Calu3 (cell line): ENCODE results near the gene RPTOR. TPM values are rescaled to one million over a fixed set of nuclear protein-coding genes. Genes with fewer than 3 reads are reported as not detected.
"Not testable (repeated sequence)": the region's sequence is repeated elsewhere in the genome, so short reads cannot be mapped to it uniquely, and the experiment has no call there.

Experiments used
- BruUV-seq: library from RNA; stranded (reverse); fragments of 400-500 nt; replicated peaks from 2 replicates; lab custom pipeline; 2021; lab: Mats Ljungman, UMichigan
- CTCF ChIA-PET: fragments of 300-600 bp; sonication (Branson Sonifier 250); formaldehyde crosslinking; loops from one replicate; lab custom pipeline; 2022; ENCODE audit warnings: antibody characterized with exemption; lab: Charles Lee
- DNase-seq: peaks from one replicate; pipeline ENCODE4 v3.0.0; 2022
- H3K27ac Mint-ChIP-seq: one replicate; pipeline ENCODE4 v1.8.0; 2022; ENCODE audit warnings: mixed read lengths; ENCODE audit not compliant: unreplicated experiment
- H3K27me3 Mint-ChIP-seq: one replicate; pipeline ENCODE4 v1.8.0; 2022; ENCODE audit warnings: mixed read lengths; ENCODE audit not compliant: unreplicated experiment
- H3K36me3 Mint-ChIP-seq: one replicate; pipeline ENCODE4 v1.8.0; 2022; ENCODE audit warnings: mild to moderate bottlenecking, moderate library complexity, mixed read lengths; ENCODE audit not compliant: insufficient read depth, unreplicated experiment
- H3K4me1 Mint-ChIP-seq: one replicate; pipeline ENCODE4 v1.8.0; 2022; ENCODE audit warnings: mild to moderate bottlenecking, low read depth, mixed read lengths; ENCODE audit not compliant: unreplicated experiment
- H3K4me3 Mint-ChIP-seq: one replicate; pipeline ENCODE4 v1.8.0; 2022; ENCODE audit warnings: mild to moderate bottlenecking, low read depth, moderate library complexity, mixed read lengths; ENCODE audit not compliant: unreplicated experiment
- H3K9me3 Mint-ChIP-seq: one replicate; pipeline ENCODE4 v1.8.0; 2022; ENCODE audit warnings: low read depth, mixed read lengths; ENCODE audit not compliant: unreplicated experiment
- CTCF ChIP-seq: fragments of 200-600 bp; IDR thresholded peaks from one replicate; pipeline ENCODE4 v1.8.0; 2022; ENCODE audit warnings: antibody characterized with exemption; ENCODE audit not compliant: unreplicated experiment
- intact Hi-C: fragments of 100-400 bp; cut with micrococcal nuclease; formaldehyde crosslinking; loops from one replicate; pipeline ENCODE4 v1.10.0; 2022; ENCODE audit not compliant: unreplicated experiment
- total RNA-seq: library from RNA; stranded (reverse); gene quantifications from 2 replicates; pipeline ENCODE4 v1.2.3, GENCODE V29; 2022

RPTOR gene
- total RNA-seq, 1 experiment from 2014 or later: 41.8 TPM

GRCh38 chr17:80531400-80531799, 13.2 kb upstream of the RPTOR start:
- H3K4me1 Mint-ChIP-seq: no peaks in the 10 kb centered on the region
- H3K4me3 Mint-ChIP-seq: no peak overlapping the region
- no peak overlapping the region for H3K27ac Mint-ChIP-seq
- CTCF ChIA-PET: no interaction called here
- no peak for DNase-seq
- H3K36me3 Mint-ChIP-seq: no peaks in the 10 kb centered on the region
- H3K9me3 Mint-ChIP-seq: no peaks in the 10 kb centered on the region
- intact Hi-C loops: no loop called here
- no TSS peak for BruUV-seq
- no peak for TF ChIP-seq CTCF
- H3K27me3 Mint-ChIP-seq: peaks cover 54% of the 10 kb centered on the region

- H3K27ac Mint-ChIP-seq, H3K27me3 Mint-ChIP-seq, H3K4me3 Mint-ChIP-seq, intact Hi-C loops, BruUV-seq, H3K9me3 Mint-ChIP-seq, CTCF ChIA-PET, H3K4me1 Mint-ChIP-seq, DNase-seq, H3K36me3 Mint-ChIP-seq: not testable (repeated sequence)
Measured at GRCh38 chr17:80537386-80537785, 7.3 kb upstream of the RPTOR start.

- DNase-seq: no peak
- intact Hi-C loops: no loop called here
- CTCF ChIA-PET: no interaction called here
- no peaks in the 10 kb centered on the region for H3K27me3 Mint-ChIP-seq
- no peak for TF ChIP-seq CTCF
- no TSS peak for BruUV-seq
- H3K27ac Mint-ChIP-seq: no peak overlapping the region
- H3K36me3 Mint-ChIP-seq: no peaks in the 10 kb centered on the region
- no peaks in the 10 kb centered on the region for H3K4me1 Mint-ChIP-seq
- no peaks in the 10 kb centered on the region for H3K9me3 Mint-ChIP-seq
- no peak overlapping the region for H3K4me3 Mint-ChIP-seq
Measured at GRCh38 chr17:80538484-80538883, 6.2 kb upstream of the RPTOR start.

GRCh38 chr17:80539022-80539641, 5.5 kb upstream of the RPTOR start:
- H3K36me3 Mint-ChIP-seq: no peaks in the 10 kb centered on the region
- CTCF ChIA-PET: interaction anchor here (0.7 kb wide), 1 partner anchor 111 kb away, joined by 11 read pairs; no protein-coding TSS in a partner anchor
- no peaks in the 10 kb centered on the region for H3K4me1 Mint-ChIP-seq
- no peak for DNase-seq
- TF ChIP-seq CTCF: no peak
- no peaks in the 10 kb centered on the region for H3K9me3 Mint-ChIP-seq
- no peak overlapping the region for H3K27ac Mint-ChIP-seq
- BruUV-seq: no TSS peak
- H3K27me3 Mint-ChIP-seq: no peaks in the 10 kb centered on the region
- H3K4me3 Mint-ChIP-seq: no peak overlapping the region
- intact Hi-C loops: no loop called here

GRCh38 chr17:80545499-80545826, 825 bp downstream of the RPTOR start:
- Mint-ChIP-seq H3K9me3 (no peaks in the 10 kb centered on the region), H3K36me3 (peaks cover 16% of the 10 kb centered on the region), H3K27me3 (no peaks in the 10 kb centered on the region), H3K27ac (peak overlapping the region; percentile 71), H3K4me1 (peaks cover 22% of the 10 kb centered on the region), H3K4me3 (peak overlapping the region; percentile 83)
- no peak for TF ChIP-seq CTCF
- no peak for DNase-seq
- BruUV-seq: TSS peak; percentile 55
- CTCF ChIA-PET: no interaction called here
- intact Hi-C loops: no loop called here
